ENCODE data around the gene MC5R. TPM values are rescaled to one million over a fixed set of nuclear protein-coding genes. Genes with fewer than 3 reads are reported as not detected.

MC5R gene
- total RNA-seq, 1 experiment from 2014 or later = not detected

DNA sequence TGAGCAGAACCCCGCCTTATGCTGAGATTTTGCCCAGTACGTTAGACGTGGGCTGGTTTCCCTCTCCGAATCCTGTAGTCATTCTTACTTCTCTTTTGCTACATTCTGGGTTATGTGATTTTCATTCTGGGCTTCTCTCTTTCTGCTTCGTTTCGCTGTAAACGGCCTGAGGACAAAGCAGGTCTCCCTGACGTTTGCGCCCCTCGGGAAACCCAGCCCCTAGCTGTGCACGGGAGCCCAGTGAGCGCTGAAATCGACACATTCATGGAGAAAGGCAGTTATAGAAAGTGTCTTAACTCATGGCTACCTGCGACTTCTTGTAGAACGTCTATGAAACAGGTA, 22.7 kb upstream of the MC5R start:
- peak overlapping the region; percentile 25; the same call in 1 of the 2 replicates for H3K9ac ChIP-seq (ENCODE audit: low read length)
- no peak overlapping the region for H3K27ac ChIP-seq (ENCODE audit: low read depth, low read length)
- POLR2A ChIA-PET = no interaction called here

More for the DNA sequence above, 22.7 kb upstream of the MC5R start:
- ChIA-PET CTCF (interaction anchor here (1.0 kb wide), 1 partner anchor 243 kb away, joined by 3 read pairs; no protein-coding TSS in a partner anchor), RAD21 (ENCODE audit: low non-redundant PET in 1 of 2, low total read pairs in 2 of 2, uncharacterized antibody in 2 of 2, unreplicated experiment in 2 of 2) (interaction anchor here in 1 of 2 experiments (0.7 kb wide), 1 partner anchor 18 kb away, joined by 4 read pairs; no protein-coding TSS in a partner anchor)
- Histone ChIP-seq H3K79me2 (ENCODE audit: insufficient read depth, low read length) (no peaks in the 10 kb centered on the region), H3K4me3 (replicated peaks in 1 of 2; ENCODE audit: low read depth in 1 of 2, low read length in 2 of 2) (peak overlapping the region; percentile 22 to 49), H3K4me1 (ENCODE audit: control insufficient read depth in 1 of 2, insufficient read depth in 2 of 2, low read length in 2 of 2) (peaks cover 16 to 27% of the 10 kb centered on the region in 2 experiments), H4K20me1 (ENCODE audit: insufficient read depth) (no peaks in the 10 kb centered on the region), H3K9me3 (ENCODE audit: control insufficient read depth in 1 of 2, insufficient read depth in 1 of 2, low read depth in 1 of 2, low read length in 2 of 2) (no peaks in the 10 kb centered on the region), H3K27me3 (ENCODE audit: insufficient read depth, low read length) (no peaks in the 10 kb centered on the region), H2AFZ (ENCODE audit: low read depth, low read length, poor library complexity, severe bottlenecking) (peak overlapping the region; percentile 95), H3K9me2 (ENCODE audit: insufficient read depth) (no peaks in the 10 kb centered on the region), H3K36me3 (ENCODE audit: control insufficient read depth in 1 of 2, insufficient read depth in 2 of 2, low read length in 2 of 2) (no peaks in the 10 kb centered on the region), H3K4me2 (ENCODE audit: low read length) (peak overlapping the region; percentile 92)
- DNase-seq (ENCODE audit: low read depth, low spot score) = no peak
- ATAC-seq = peak; percentile 36
- no TSS peak for BruUV-seq (replicated peaks)
- TF ChIP-seq FOSL1 (IDR thresholded peaks at IDR 0.05; ENCODE audit: low read depth) = no peak
- TF ChIP-seq POLR2A (IDR thresholded peaks at IDR 0.05; ENCODE audit: borderline replicate concordance, extremely low read depth, insufficient read depth, insufficient read length) = no peak
- no peak for TF ChIP-seq ZNF274 (IDR thresholded peaks at IDR 0.05; ENCODE audit: low read depth, low read length)
- no peak for TF ChIP-seq YY1 (IDR thresholded peaks at IDR 0.05; ENCODE audit: extremely low read depth, insufficient replicate concordance, low read depth, low read length)
- no peak for TF ChIP-seq JUND (IDR thresholded peaks at IDR 0.05)
- no peak for TF ChIP-seq ZFX (IDR thresholded peaks at IDR 0.05)
- no peak for TF ChIP-seq EZH2 (IDR thresholded peaks at IDR 0.05)
- no peak for TF ChIP-seq CBX3 (IDR thresholded peaks at IDR 0.05; ENCODE audit: low read depth)
- no peak for TF ChIP-seq POLR2AphosphoS5 (IDR thresholded peaks at IDR 0.05; ENCODE audit: low read depth, low read length)
- TF ChIP-seq, protein P1, sequence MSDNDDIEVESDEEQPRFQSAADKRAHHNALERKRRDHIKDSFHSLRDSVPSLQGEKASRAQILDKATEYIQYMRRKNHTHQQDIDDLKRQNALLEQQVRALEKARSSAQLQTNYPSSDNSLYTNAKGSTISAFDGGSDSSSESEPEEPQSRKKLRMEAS (IDR thresholded peaks at IDR 0.05) = no peak
- TF ChIP-seq CTCF (IDR thresholded peaks at IDR 0.05 in 2 of 3, conservative IDR thresholded peaks at IDR 0.05 in 1 of 3; ENCODE audit: borderline replicate concordance in 1 of 3, insufficient read depth in 1 of 3, low read depth in 2 of 3, low read length in 2 of 3) = no peak
- intact Hi-C loops (cut with micrococcal nuclease) = loop anchor here (5.0 kb wide), 1 partner anchor 244 kb away; no protein-coding TSS in a partner anchor

Data from HCT116 (cell line).